GM23248 (cell line): Measurements from ENCODE around the gene PRR12. TPM values are rescaled to one million over a fixed set of nuclear protein-coding genes. Genes with fewer than 3 reads are reported as not detected.

ENCODE experiments used
- DNase-seq: peaks from one replicate; pipeline ENCODE4 v3.0.0-alpha.2; 2015
- H2AFZ ChIP-seq: fragments of 200-600 bp; sonication (generic); 2 replicates; pipeline ENCODE4 v1.6.1; 2016; ENCODE audit warnings: antibody characterized with exemption
- H3F3A ChIP-seq: fragments of 200-600 bp; sonication (generic); 2 replicates; pipeline ENCODE4 v1.6.1; 2016; ENCODE audit warnings: mild to moderate bottlenecking, antibody characterized with exemption, mixed run types; ENCODE audit not compliant: insufficient read depth
- H3K27ac ChIP-seq: fragments of 200-600 bp; sonication (generic); 2 replicates; pipeline ENCODE4 v1.5.1; 2016; ENCODE audit warnings: mild to moderate bottlenecking
- H3K27me3 ChIP-seq: fragments of 200-600 bp; sonication (generic); replicated peaks from 2 replicates; pipeline ENCODE4 v1.6.1; 2016; ENCODE audit warnings: mild to moderate bottlenecking; ENCODE audit not compliant: insufficient read depth
- H3K36me3 ChIP-seq: fragments of 200-600 bp; sonication (generic); 2 replicates; pipeline ENCODE4 v1.6.1; 2016; ENCODE audit warnings: low read depth, mild to moderate bottlenecking
- H3K4me1 ChIP-seq: fragments of 200-600 bp; sonication (generic); 2 replicates; pipeline ENCODE4 v1.6.1; 2016; ENCODE audit warnings: mild to moderate bottlenecking; ENCODE audit not compliant: insufficient read depth
- H3K4me2 ChIP-seq: fragments of 200-600 bp; sonication (generic); one replicate; pipeline ENCODE4 v1.6.1; 2016; ENCODE audit warnings: mild to moderate bottlenecking; ENCODE audit not compliant: unreplicated experiment
- H3K4me3 ChIP-seq: fragments of 200-600 bp; sonication (generic); 2 replicates; pipeline ENCODE4 v1.5.1; 2016; ENCODE audit warnings: mild to moderate bottlenecking
- H3K79me2 ChIP-seq: fragments of 200-600 bp; sonication (generic); 2 replicates; pipeline ENCODE4 v1.6.1; 2016; ENCODE audit warnings: mild to moderate bottlenecking; ENCODE audit not compliant: insufficient read depth
- H3K9ac ChIP-seq: fragments of 200-600 bp; sonication (generic); 2 replicates; pipeline ENCODE4 v1.6.1; 2016; ENCODE audit warnings: mild to moderate bottlenecking
- H3K9me2 ChIP-seq: fragments of 200-600 bp; sonication (generic); 2 replicates; pipeline ENCODE4 v1.6.1; 2016; ENCODE audit warnings: mixed run types, mild to moderate bottlenecking, moderate library complexity; ENCODE audit not compliant: insufficient read depth
- H3K9me3 ChIP-seq: fragments of 200-600 bp; sonication (generic); one replicate; pipeline ENCODE4 v1.6.1; 2017; ENCODE audit warnings: low read depth
- H4K20me1 ChIP-seq: fragments of 200-600 bp; sonication (generic); 2 replicates; pipeline ENCODE4 v1.6.0; 2016; ENCODE audit not compliant: insufficient read depth
- EZH2 ChIP-seq: fragments of 200-600 bp; sonication (generic); IDR thresholded peaks from 2 replicates; pipeline ENCODE4 v1.6.1; 2018; ENCODE audit warnings: antibody characterized with exemption, mild to moderate bottlenecking; ENCODE audit not compliant: insufficient read depth, poor library complexity, severe bottlenecking
- EZH2phosphoT487 ChIP-seq: fragments of 200-600 bp; sonication (generic); IDR thresholded peaks from 2 replicates; pipeline ENCODE4 v1.6.1; 2018; ENCODE audit warnings: antibody characterized with exemption, moderate library complexity, mild to moderate bottlenecking, low read depth; ENCODE audit not compliant: insufficient read depth
- WGBS, 2 experiments: methylation state at CpG; one replicate each; pipeline ENCODE4 v1.1.6; 2015 to 2017; ENCODE audit warnings: low lambda C conversion rate in 2 of 2, low coverage in 1 of 2; ENCODE audit errors: missing lambda C conversion rate in 2 of 2; 5-methylcytosine and 5-hydroxymethylcytosine counted together
- in situ Hi-C: fragments of 300-500 bp; cut with MboI; formaldehyde crosslinking; loops from 2 replicates; pipeline ENCODE4 v1.15.0; 2020
- polyA plus RNA-seq: library from polyadenylated mRNA; unstranded; fragments of >200 nt; fragmentation: Nextera tagmentation; extraction: Ambion mirVana; gene quantifications from 2 replicates; pipeline ENCODE4 v1.2.1, GENCODE V29; 2016
- total RNA-seq: library from RNA; depleted of rRNA; stranded (reverse); fragments of >200 nt; shearing (Covaris generic); gene quantifications from 2 replicates; pipeline ENCODE4 v1.2.3, GENCODE V29; 2014

Gene PRR12
- total and polyA plus RNA-seq, 2 experiments from 2014 or later = 0.86 to 2.9 TPM

- H3K4me2 ChIP-seq = peak within 1 kb of the TSS; percentile 97
- H3F3A ChIP-seq = peaks cover 8% of the 10 kb centered on the region
- peak within 1 kb of the TSS; percentile 99 for H3K9ac ChIP-seq
- H3K9me3 ChIP-seq = no peaks in the 10 kb centered on the region
- no peaks in the 10 kb centered on the region for H3K27me3 ChIP-seq
- no peak for TF ChIP-seq EZH2
- TF ChIP-seq EZH2phosphoT487 = no peak
- peak; percentile 100 for DNase-seq
- H3K27ac ChIP-seq = peak within 1 kb of the TSS; percentile 100
- no peaks in the 10 kb centered on the region for H4K20me1 ChIP-seq
- 0 to 1% methylated on average over 42 to 51 of the region's 51 CpGs for WGBS, 2 experiments
- in situ Hi-C loops = no loop called here
- peak within 1 kb of the TSS; percentile 95 for H3K4me3 ChIP-seq
- no peaks in the 10 kb centered on the region for H3K9me2 ChIP-seq
- peaks cover 2% of the 10 kb centered on the region; the same call in 1 of the 2 replicates for H3K36me3 ChIP-seq
- H3K4me1 ChIP-seq = peaks cover 14% of the 10 kb centered on the region
- peaks cover 56% of the 10 kb centered on the region for H3K79me2 ChIP-seq
- no peak within 1 kb of the TSS for H2AFZ ChIP-seq
Observed at GRCh38 chr19:49640113-49640898, 49.3 kb downstream of the PRR12 start, which contains the start of gene RRAS. RRAS (minus strand) TSS chr19:49640143; CDS start chr19:49640098, 45 bp downstream.

- H3K27me3 ChIP-seq = no peaks in the 10 kb centered on the region
- no peaks in the 10 kb centered on the region for H3K9me3 ChIP-seq
- in situ Hi-C loops = no loop called here
- peak within 1 kb of the TSS; percentile 96 for H3K4me2 ChIP-seq
- H3K79me2 ChIP-seq = peaks cover 72% of the 10 kb centered on the region
- H3K9me2 ChIP-seq = no peaks in the 10 kb centered on the region
- H3K9ac ChIP-seq = peak within 1 kb of the TSS; percentile 99
- TF ChIP-seq EZH2phosphoT487 (no peak), EZH2 (no peak)
- peak; percentile 100 for DNase-seq
- 0 to 2% methylated on average over 41 to 64 of the region's 87 CpGs for WGBS, 2 experiments
- no peaks in the 10 kb centered on the region for H3K36me3 ChIP-seq
- H3K4me1 ChIP-seq = peaks cover 14% of the 10 kb centered on the region
- H3K4me3 ChIP-seq = peak within 1 kb of the TSS; percentile 95
- H3K27ac ChIP-seq = peak within 1 kb of the TSS; percentile 100
- H4K20me1 ChIP-seq = no peaks in the 10 kb centered on the region
- peaks cover 8% of the 10 kb centered on the region for H3F3A ChIP-seq
- peak within 1 kb of the TSS; percentile 67 for H2AFZ ChIP-seq
Observed at GRCh38 chr19:49641688-49642491, 50.9 kb downstream of the PRR12 start, which contains the start of gene SCAF1. SCAF1 (plus strand) TSS chr19:49642209; CDS start chr19:49645027, 2,818 bp downstream.

- Histone ChIP-seq H3K9me2 (no peaks in the 10 kb centered on the region), H3K4me1 (peaks cover 14% of the 10 kb centered on the region), H3F3A (peaks cover 8% of the 10 kb centered on the region), H4K20me1 (no peaks in the 10 kb centered on the region), H2AFZ (peak overlapping the region; percentile 67), H3K4me3 (peak overlapping the region; percentile 95), H3K27me3 (no peaks in the 10 kb centered on the region), H3K79me2 (peaks cover 76% of the 10 kb centered on the region), H3K27ac (peak overlapping the region; percentile 82), H3K9me3 (no peaks in the 10 kb centered on the region), H3K9ac (peak overlapping the region; percentile 99), H3K36me3 (no peaks in the 10 kb centered on the region), H3K4me2 (peak overlapping the region; percentile 92)
- TF ChIP-seq EZH2phosphoT487 (no peak), EZH2 (no peak)
- WGBS, 2 experiments = 1 to 2% methylated on average over 5 of the region's 5 CpGs
- in situ Hi-C loops = no loop called here
- DNase-seq = no peak
Observed at GRCh38 chr19:49642492-49643035, 51.6 kb downstream of the PRR12 start.

GRCh38 chr19:49643466-49643865 lies 52.5 kb downstream of the PRR12 start:
- H3K36me3 ChIP-seq = no peaks in the 10 kb centered on the region
- H3F3A ChIP-seq = peaks cover 8% of the 10 kb centered on the region
- peak; percentile 35 for DNase-seq
- H3K4me2 ChIP-seq = peak overlapping the region; percentile 92
- no peaks in the 10 kb centered on the region for H3K9me3 ChIP-seq
- no peaks in the 10 kb centered on the region for H4K20me1 ChIP-seq
- 55 to 61% methylated on average over 2 of the region's 2 CpGs for WGBS, 2 experiments
- H3K27me3 ChIP-seq = no peaks in the 10 kb centered on the region
- no peak for TF ChIP-seq EZH2phosphoT487
- TF ChIP-seq EZH2 = no peak
- H3K4me3 ChIP-seq = peak overlapping the region; percentile 95
- H3K4me1 ChIP-seq = peaks cover 14% of the 10 kb centered on the region
- no peaks in the 10 kb centered on the region for H3K9me2 ChIP-seq
- no peak overlapping the region for H2AFZ ChIP-seq
- peak overlapping the region; percentile 99 for H3K9ac ChIP-seq
- in situ Hi-C loops = no loop called here
- H3K79me2 ChIP-seq = peaks cover 77% of the 10 kb centered on the region
- H3K27ac ChIP-seq = peak overlapping the region; percentile 82; the same call in 1 of the 2 replicates
